ENCODE results near the gene EIF1. TPM values are rescaled to one million over a fixed set of nuclear protein-coding genes. Genes with fewer than 3 reads are reported as not detected.
"Not testable (repeated sequence)": the region's sequence is repeated elsewhere in the genome, so short reads cannot be mapped to it uniquely, and the experiment has no call there.

The EIF1 gene
- polyA plus RNA-seq, 2 of the 4 experiments (the other 2 are of a cell fraction): 834 to 873 TPM

- Histone ChIP-seq H3K4me2 (no peak overlapping the region), H3K27ac (no peak overlapping the region), H3K4me1 (peaks cover 10% of the 10 kb centered on the region), H3K9me3 (no peaks in the 10 kb centered on the region), H3K4me3 (no peak overlapping the region)
- DNase-seq (ENCODE audit: low read depth in 1 of 2, low spot score in 1 of 2): no peak
- WGBS (ENCODE audit: missing lambda C conversion rate): 67% methylated on average over 4 of the region's 4 CpGs
- no peak for FAIRE-seq
- POLR2A ChIA-PET: no interaction called here
- no peak for ATAC-seq
- CTCF ChIA-PET: interaction anchor here (2.5 to 18.1 kb wide), 2 partner anchors 12 to 17 kb away, joined by 13 to 329 read pairs; no protein-coding TSS in a partner anchor
- TF ChIP-seq JUN (IDR thresholded peaks at IDR 0.05) (no peak), HOXA7 (CRISPR knock-in tag; IDR thresholded peaks at IDR 0.05) (no peak), REST (IDR thresholded peaks at IDR 0.05) (no peak), ELK1 (IDR thresholded peaks at IDR 0.05; ENCODE audit: low read depth, low read length) (no peak), HEYL (CRISPR knock-in tag; IDR thresholded peaks at IDR 0.05) (no peak), HDAC2 (IDR thresholded peaks at IDR 0.05) (no peak), MYC (IDR thresholded peaks at IDR 0.05; ENCODE audit: borderline replicate concordance, low read length) (no peak), SMC3 (IDR thresholded peaks at IDR 0.05) (no peak), ESRRA (IDR thresholded peaks at IDR 0.05; ENCODE audit: borderline replicate concordance, low read length) (no peak), PBX3 (IDR thresholded peaks at IDR 0.05) (no peak), MAFK (IDR thresholded peaks at IDR 0.05; ENCODE audit: partially characterized antibody) (no peak), MAX (IDR thresholded peaks at IDR 0.05) (no peak), ZSCAN20 (CRISPR knock-in tag; IDR thresholded peaks at IDR 0.05) (no peak), CHD2 (IDR thresholded peaks at IDR 0.05; ENCODE audit: low read length, partially characterized antibody) (no peak)
Observed at GRCh38 chr17:41684035-41684434, 4.7 kb upstream of the EIF1 start.

- 93% methylated on average over 13 of the region's 13 CpGs for WGBS (ENCODE audit: missing lambda C conversion rate)
Observed at GRCh38 chr17:41685753-41686152, 2.9 kb upstream of the EIF1 start.

GRCh38 chr17:41686281-41686680, 2.4 kb upstream of the EIF1 start:
- ATAC-seq: no peak
- ChIA-PET CTCF (interaction anchor here (1.2 to 18.1 kb wide), 3 partner anchors 10 to 19 kb away, joined by 3 to 329 read pairs (median 13); no protein-coding TSS in a partner anchor), POLR2A (no interaction called here)

More at GRCh38 chr17:41685753-41686152, 2.9 kb upstream of the EIF1 start:
- H3K4me3 ChIP-seq; POLR2A ChIA-PET; ATAC-seq; H3K4me2 ChIP-seq; FAIRE-seq; DNase-seq (ENCODE audit: low read depth in 1 of 2, low spot score in 1 of 2); H3K9me3 ChIP-seq; H3K4me1 ChIP-seq; H3K27ac ChIP-seq: not testable (repeated sequence)
- CTCF ChIA-PET: interaction anchor here (0.6 to 18.1 kb wide), 5 partner anchors 9 to 1191 kb away, joined by 3 to 329 read pairs (median 3); partner anchors contain the start of gene KRT9

More at GRCh38 chr17:41686281-41686680, 2.4 kb upstream of the EIF1 start:
- TF ChIP-seq KDM1A (IDR thresholded peaks at IDR 0.05; ENCODE audit: low read depth): no peak
- no peak for TF ChIP-seq SMC3 (IDR thresholded peaks at IDR 0.05)
- no peak for TF ChIP-seq ZFP36 (IDR thresholded peaks at IDR 0.05; ENCODE audit: borderline replicate concordance, partially characterized antibody)
- TF ChIP-seq MAFK (IDR thresholded peaks at IDR 0.05; ENCODE audit: partially characterized antibody): no peak
- no peak for TF ChIP-seq TFCP2L1 (CRISPR knock-in tag; IDR thresholded peaks at IDR 0.05)
- no peak overlapping the region for H3K4me2 ChIP-seq
- no peaks in the 10 kb centered on the region for H3K9me3 ChIP-seq
- H3K4me1 ChIP-seq: peaks cover 14% of the 10 kb centered on the region
- no peak for DNase-seq (ENCODE audit: low read depth in 1 of 2, low spot score in 1 of 2)
- FAIRE-seq: no peak
- no peak overlapping the region for H3K4me3 ChIP-seq
- WGBS (ENCODE audit: missing lambda C conversion rate): 91% methylated on average over 4 of the region's 4 CpGs
- no peak overlapping the region for H3K27ac ChIP-seq
